ENCODE data around the gene TMEM178B.

Gene TMEM178B

GRCh38 chr7:141263508-141263907, 189.6 kb downstream of the TMEM178B start:
- Histone ChIP-seq H3K27ac (ENCODE audit: low read length) (no peak overlapping the region), H3K9me3 (ENCODE audit: insufficient read depth, low read depth, low read length) (no peaks in the 10 kb centered on the region), H3K9ac (ENCODE audit: low read depth, low read length) (no peak overlapping the region), H3K36me3 (ENCODE audit: insufficient read depth, low read depth, low read length) (no peaks in the 10 kb centered on the region), H3K27me3 (ENCODE audit: insufficient read depth, low read length) (no peaks in the 10 kb centered on the region), H3K4me3 (ENCODE audit: low read length) (no peak overlapping the region), H3K4me1 (ENCODE audit: insufficient read depth, low read length) (no peaks in the 10 kb centered on the region)

GRCh38 chr7:141263983-141264382, 190.1 kb downstream of the TMEM178B start:
- no peaks in the 10 kb centered on the region for H3K27me3 ChIP-seq (ENCODE audit: insufficient read depth, low read length)
- no peaks in the 10 kb centered on the region for H3K4me1 ChIP-seq (ENCODE audit: insufficient read depth, low read length)
- no peaks in the 10 kb centered on the region for H3K9me3 ChIP-seq (ENCODE audit: insufficient read depth, low read depth, low read length)
- H3K9ac ChIP-seq (ENCODE audit: low read depth, low read length) = no peak overlapping the region
- H3K27ac ChIP-seq (ENCODE audit: low read length) = no peak overlapping the region
- no peak overlapping the region for H3K4me3 ChIP-seq (ENCODE audit: low read length)
- no peaks in the 10 kb centered on the region for H3K36me3 ChIP-seq (ENCODE audit: insufficient read depth, low read depth, low read length)

- no peak overlapping the region for H3K4me3 ChIP-seq (ENCODE audit: low read length)
- no peaks in the 10 kb centered on the region for H3K36me3 ChIP-seq (ENCODE audit: insufficient read depth, low read depth, low read length)
- no peaks in the 10 kb centered on the region for H3K27me3 ChIP-seq (ENCODE audit: insufficient read depth, low read length)
- H3K4me1 ChIP-seq (ENCODE audit: insufficient read depth, low read length) = no peaks in the 10 kb centered on the region
- H3K9ac ChIP-seq (ENCODE audit: low read depth, low read length) = no peak overlapping the region
- H3K9me3 ChIP-seq (ENCODE audit: insufficient read depth, low read depth, low read length) = no peaks in the 10 kb centered on the region
- no peak overlapping the region for H3K27ac ChIP-seq (ENCODE audit: low read length)
These were observed 190.6 kb downstream of the TMEM178B start for GRCh38 chr7:141264511-141264910.

GRCh38 chr7:141265668-141266067, 191.8 kb downstream of the TMEM178B start:
- Histone ChIP-seq H3K27ac (ENCODE audit: low read length) (no peak overlapping the region), H3K9ac (ENCODE audit: low read depth, low read length) (no peak overlapping the region), H3K36me3 (ENCODE audit: insufficient read depth, low read depth, low read length) (no peaks in the 10 kb centered on the region), H3K4me1 (ENCODE audit: insufficient read depth, low read length) (no peaks in the 10 kb centered on the region), H3K9me3 (ENCODE audit: insufficient read depth, low read depth, low read length) (no peaks in the 10 kb centered on the region), H3K4me3 (ENCODE audit: low read length) (no peak overlapping the region), H3K27me3 (ENCODE audit: insufficient read depth, low read length) (no peaks in the 10 kb centered on the region)

GRCh38 chr7:141268614-141269013, 194.8 kb downstream of the TMEM178B start:
- no peaks in the 10 kb centered on the region for H3K4me1 ChIP-seq (ENCODE audit: insufficient read depth, low read length)
- no peak overlapping the region for H3K9ac ChIP-seq (ENCODE audit: low read depth, low read length)
- H3K27me3 ChIP-seq (ENCODE audit: insufficient read depth, low read length) = no peaks in the 10 kb centered on the region
- no peak overlapping the region for H3K27ac ChIP-seq (ENCODE audit: low read length)
- H3K9me3 ChIP-seq (ENCODE audit: insufficient read depth, low read depth, low read length) = no peaks in the 10 kb centered on the region
- no peak overlapping the region for H3K4me3 ChIP-seq (ENCODE audit: low read length)
- no peaks in the 10 kb centered on the region for H3K36me3 ChIP-seq (ENCODE audit: insufficient read depth, low read depth, low read length)

GRCh38 chr7:141271451-141271850, 197.6 kb downstream of the TMEM178B start:
- Histone ChIP-seq H3K4me3 (ENCODE audit: low read length) (no peak overlapping the region), H3K27me3 (ENCODE audit: insufficient read depth, low read length) (no peaks in the 10 kb centered on the region), H3K9ac (ENCODE audit: low read depth, low read length) (no peak overlapping the region), H3K9me3 (ENCODE audit: insufficient read depth, low read depth, low read length) (no peaks in the 10 kb centered on the region), H3K27ac (ENCODE audit: low read length) (no peak overlapping the region), H3K4me1 (ENCODE audit: insufficient read depth, low read length) (no peaks in the 10 kb centered on the region), H3K36me3 (ENCODE audit: insufficient read depth, low read depth, low read length) (no peaks in the 10 kb centered on the region)

DNA sequence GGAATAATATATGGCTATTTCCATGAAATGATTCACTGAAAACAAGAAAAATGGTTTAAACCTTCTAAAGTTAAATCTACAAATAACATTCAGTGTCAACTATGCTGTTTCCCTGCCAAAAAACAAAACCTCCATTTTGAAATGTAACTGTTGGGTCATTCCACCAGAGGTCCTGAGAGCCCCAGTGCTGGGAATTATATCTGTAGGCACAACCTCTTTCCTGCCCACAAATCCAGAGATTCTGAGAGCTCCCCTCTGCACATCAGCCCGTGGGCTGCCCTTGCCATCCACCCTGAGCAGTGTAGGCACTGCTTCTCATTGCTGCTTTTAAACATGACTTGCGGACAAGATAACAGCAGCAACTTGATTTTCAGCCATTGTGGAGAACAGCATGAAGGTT, 198.6 kb downstream of the TMEM178B start:
- Histone ChIP-seq H3K4me3 (ENCODE audit: low read length) (no peak overlapping the region), H3K9ac (ENCODE audit: low read depth, low read length) (no peak overlapping the region), H3K9me3 (ENCODE audit: insufficient read depth, low read depth, low read length) (no peaks in the 10 kb centered on the region), H3K4me1 (ENCODE audit: insufficient read depth, low read length) (no peaks in the 10 kb centered on the region), H3K36me3 (ENCODE audit: insufficient read depth, low read depth, low read length) (no peaks in the 10 kb centered on the region), H3K27ac (ENCODE audit: low read length) (no peak overlapping the region), H3K27me3 (ENCODE audit: insufficient read depth, low read length) (no peaks in the 10 kb centered on the region)

- no peaks in the 10 kb centered on the region for H3K4me1 ChIP-seq (ENCODE audit: insufficient read depth, low read length)
- no peak overlapping the region for H3K4me3 ChIP-seq (ENCODE audit: low read length)
- no peaks in the 10 kb centered on the region for H3K9me3 ChIP-seq (ENCODE audit: insufficient read depth, low read depth, low read length)
- H3K27ac ChIP-seq (ENCODE audit: low read length) = no peak overlapping the region
- no peak overlapping the region for H3K9ac ChIP-seq (ENCODE audit: low read depth, low read length)
- H3K36me3 ChIP-seq (ENCODE audit: insufficient read depth, low read depth, low read length) = no peaks in the 10 kb centered on the region
- H3K27me3 ChIP-seq (ENCODE audit: insufficient read depth, low read length) = no peaks in the 10 kb centered on the region
These were observed 201.5 kb downstream of the TMEM178B start for GRCh38 chr7:141275350-141275749.

- no peaks in the 10 kb centered on the region for H3K9me3 ChIP-seq (ENCODE audit: insufficient read depth, low read depth, low read length)
- H3K27ac ChIP-seq (ENCODE audit: low read length) = no peak overlapping the region
- no peak overlapping the region for H3K9ac ChIP-seq (ENCODE audit: low read depth, low read length)
- no peak overlapping the region for H3K4me3 ChIP-seq (ENCODE audit: low read length)
- no peaks in the 10 kb centered on the region for H3K4me1 ChIP-seq (ENCODE audit: insufficient read depth, low read length)
- no peaks in the 10 kb centered on the region for H3K27me3 ChIP-seq (ENCODE audit: insufficient read depth, low read length)
- no peaks in the 10 kb centered on the region for H3K36me3 ChIP-seq (ENCODE audit: insufficient read depth, low read depth, low read length)
These were observed 202.2 kb downstream of the TMEM178B start for GRCh38 chr7:141276031-141276430.

DNA sequence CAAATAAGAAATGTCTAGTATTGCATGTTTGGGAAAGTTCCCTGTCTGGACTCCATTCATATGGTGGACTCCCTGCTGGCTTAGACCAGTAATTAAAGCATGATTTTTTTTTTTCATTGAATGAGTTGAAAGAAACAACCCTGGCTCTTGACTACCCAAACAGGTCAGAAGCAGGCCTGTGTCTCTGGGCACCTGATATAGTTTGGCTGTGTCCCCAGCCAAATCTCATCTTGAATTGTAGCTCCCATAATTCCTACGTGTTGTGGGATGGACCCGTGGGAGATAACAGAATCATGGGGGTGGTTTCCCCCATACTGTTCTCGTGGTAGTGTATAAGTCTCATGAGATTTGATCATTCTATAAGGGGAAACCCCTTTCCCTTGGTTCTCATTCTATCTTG, 206.2 kb downstream of the TMEM178B start:
- Histone ChIP-seq H3K4me3 (ENCODE audit: low read length) (no peak overlapping the region), H3K36me3 (ENCODE audit: insufficient read depth, low read depth, low read length) (no peaks in the 10 kb centered on the region), H3K9me3 (ENCODE audit: insufficient read depth, low read depth, low read length) (no peaks in the 10 kb centered on the region), H3K27me3 (ENCODE audit: insufficient read depth, low read length) (no peaks in the 10 kb centered on the region), H3K27ac (ENCODE audit: low read length) (no peak overlapping the region), H3K4me1 (ENCODE audit: insufficient read depth, low read length) (no peaks in the 10 kb centered on the region), H3K9ac (ENCODE audit: low read depth, low read length) (no peak overlapping the region)

- Histone ChIP-seq H3K9me3 (ENCODE audit: insufficient read depth, low read depth, low read length) (no peaks in the 10 kb centered on the region), H3K4me1 (ENCODE audit: insufficient read depth, low read length) (no peaks in the 10 kb centered on the region), H3K36me3 (ENCODE audit: insufficient read depth, low read depth, low read length) (no peaks in the 10 kb centered on the region), H3K9ac (ENCODE audit: low read depth, low read length) (no peak overlapping the region), H3K27me3 (ENCODE audit: insufficient read depth, low read length) (no peaks in the 10 kb centered on the region), H3K4me3 (ENCODE audit: low read length) (no peak overlapping the region), H3K27ac (ENCODE audit: low read length) (no peak overlapping the region)
These were observed 207.4 kb downstream of the TMEM178B start for GRCh38 chr7:141281311-141281710.

DNA sequence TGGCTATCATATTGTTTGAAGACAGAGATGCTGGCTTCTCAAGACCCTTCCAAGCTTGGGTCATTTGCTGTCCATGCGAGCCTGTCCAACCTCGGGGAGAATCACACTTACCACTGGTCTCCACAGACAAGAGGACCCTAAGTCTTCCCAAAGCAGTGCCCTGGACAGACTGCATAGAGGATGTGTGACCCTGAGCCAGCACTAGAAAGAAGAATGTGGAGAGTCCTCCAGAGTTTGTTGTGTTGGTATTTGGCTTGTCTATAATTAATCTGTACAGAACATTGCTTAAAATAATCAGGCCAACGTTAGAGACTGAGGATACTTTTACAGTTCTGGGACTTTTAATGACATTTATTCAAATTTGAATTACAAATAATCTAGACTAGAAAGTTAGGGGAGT, 212.7 kb downstream of the TMEM178B start:
- Histone ChIP-seq H3K27me3 (ENCODE audit: insufficient read depth, low read length) (no peaks in the 10 kb centered on the region), H3K9me3 (ENCODE audit: insufficient read depth, low read depth, low read length) (no peaks in the 10 kb centered on the region), H3K4me3 (ENCODE audit: low read length) (no peak overlapping the region), H3K36me3 (ENCODE audit: insufficient read depth, low read depth, low read length) (no peaks in the 10 kb centered on the region), H3K27ac (ENCODE audit: low read length) (no peak overlapping the region), H3K4me1 (ENCODE audit: insufficient read depth, low read length) (no peaks in the 10 kb centered on the region), H3K9ac (ENCODE audit: low read depth, low read length) (no peak overlapping the region)

GRCh38 chr7:141287936-141288335, 214.1 kb downstream of the TMEM178B start:
- Histone ChIP-seq H3K36me3 (ENCODE audit: insufficient read depth, low read depth, low read length) (no peaks in the 10 kb centered on the region), H3K27ac (ENCODE audit: low read length) (no peak overlapping the region), H3K9ac (ENCODE audit: low read depth, low read length) (no peak overlapping the region), H3K27me3 (ENCODE audit: insufficient read depth, low read length) (no peaks in the 10 kb centered on the region), H3K4me3 (ENCODE audit: low read length) (no peak overlapping the region), H3K9me3 (ENCODE audit: insufficient read depth, low read depth, low read length) (no peaks in the 10 kb centered on the region), H3K4me1 (ENCODE audit: insufficient read depth, low read length) (no peaks in the 10 kb centered on the region)

Data from iPS-20b (cell line).